Mucosa of descending colon (tissue), 3 donors: ENCODE results near the gene HMX1. TPM values are rescaled to one million over a fixed set of nuclear protein-coding genes. Genes with fewer than 3 reads are reported as not detected.
A peak's percentile ranks its signal among the peaks of the same experiment; 100 is the strongest.

Experiments used
- ATAC-seq: fragments of 200-7000 bp; cut with Tn5 transposase; one replicate; pipeline ENCODE4 v1.9.1; 2020; ENCODE audit warnings: mild to moderate bottlenecking, moderate library complexity
- DNase-seq, 3 donors: peaks; one replicate each; pipeline ENCODE4 v3.0.0-alpha.2; 2020
- H3K36me3 ChIP-seq: fragments of 200-600 bp; one replicate; pipeline ENCODE4 v1.8.0; 2021; ENCODE audit warnings: low read depth, mild to moderate bottlenecking
- H3K4me1 ChIP-seq: fragments of 200-600 bp; one replicate; pipeline ENCODE4 v1.8.0; 2021; ENCODE audit warnings: low read depth, mild to moderate bottlenecking
- H3K4me3 ChIP-seq: fragments of 200-600 bp; one replicate; pipeline ENCODE4 v1.8.0; 2021; ENCODE audit warnings: mild to moderate bottlenecking
- H3K9me3 ChIP-seq: fragments of 200-600 bp; one replicate; pipeline ENCODE4 v1.8.0; 2021; ENCODE audit warnings: mild to moderate bottlenecking
- intact Hi-C, 2 donors: fragments of 100-400 bp; cut with DNase I in 1 of 2; cut with micrococcal nuclease in 1 of 2; formaldehyde crosslinking; loops; one replicate each; pipeline versions ENCODE4 v1.11.0 to v1.11.1; 2022; cut with DNase I, micrococcal nuclease
- total RNA-seq, 3 donors: library from RNA; stranded (reverse); fragmentation: NEBNext Ultra II Directional in 2 of 3; extraction: Animal tissue kit (Norgen Biotek cat#: 25700) in 2 of 3; gene quantifications; one replicate each; pipeline versions ENCODE4 v1.2.1 to v1.2.4, GENCODE V29; 2021 to 2023
- TF ChIP-seq, protein P1 (sequence below): fragments of 200-600 bp; IDR thresholded peaks from one replicate; pipeline ENCODE4 v1.8.0; 2022; ENCODE audit warnings: antibody characterized with exemption, mild to moderate bottlenecking
- donor health status: DM: no; HTN: no; CAD: no; lungs with moderate emphysema.
- donor health status: DM: no; HTN: no; CAD: no.
- donor health status: DM: no; HTN: yes; CAD: no.

Gene HMX1
- total RNA-seq, 3 donors from 2014 or later, result 0.19 TPM; not detected in 2

DNA sequence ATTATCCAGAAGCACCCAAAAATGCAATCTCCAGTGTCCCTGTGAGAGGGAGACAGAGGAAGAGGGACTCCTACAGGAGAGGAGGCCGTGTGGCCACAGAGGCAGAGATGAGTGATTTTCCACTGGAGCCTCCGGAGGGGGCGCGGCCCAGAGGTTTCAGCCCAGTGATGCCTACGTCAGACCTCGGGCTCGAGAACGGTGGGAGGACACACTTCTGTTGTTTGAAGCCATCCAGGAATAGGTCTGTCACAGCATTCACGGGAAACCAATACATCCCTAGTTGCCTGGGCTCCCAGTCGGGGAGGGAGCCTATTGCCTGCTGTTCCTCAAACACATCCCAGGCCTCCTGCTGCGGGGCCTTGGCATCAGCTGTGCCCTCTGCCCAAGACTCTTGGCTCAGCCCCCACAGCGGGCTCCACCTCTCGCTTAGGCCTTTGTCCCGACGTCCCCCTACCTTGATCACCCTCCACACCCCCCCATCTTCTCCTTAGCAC, 39.2 kb upstream of the HMX1 start:
- DNase-seq (no peak), ATAC-seq (no peak)
- TF ChIP-seq, protein P1, sequence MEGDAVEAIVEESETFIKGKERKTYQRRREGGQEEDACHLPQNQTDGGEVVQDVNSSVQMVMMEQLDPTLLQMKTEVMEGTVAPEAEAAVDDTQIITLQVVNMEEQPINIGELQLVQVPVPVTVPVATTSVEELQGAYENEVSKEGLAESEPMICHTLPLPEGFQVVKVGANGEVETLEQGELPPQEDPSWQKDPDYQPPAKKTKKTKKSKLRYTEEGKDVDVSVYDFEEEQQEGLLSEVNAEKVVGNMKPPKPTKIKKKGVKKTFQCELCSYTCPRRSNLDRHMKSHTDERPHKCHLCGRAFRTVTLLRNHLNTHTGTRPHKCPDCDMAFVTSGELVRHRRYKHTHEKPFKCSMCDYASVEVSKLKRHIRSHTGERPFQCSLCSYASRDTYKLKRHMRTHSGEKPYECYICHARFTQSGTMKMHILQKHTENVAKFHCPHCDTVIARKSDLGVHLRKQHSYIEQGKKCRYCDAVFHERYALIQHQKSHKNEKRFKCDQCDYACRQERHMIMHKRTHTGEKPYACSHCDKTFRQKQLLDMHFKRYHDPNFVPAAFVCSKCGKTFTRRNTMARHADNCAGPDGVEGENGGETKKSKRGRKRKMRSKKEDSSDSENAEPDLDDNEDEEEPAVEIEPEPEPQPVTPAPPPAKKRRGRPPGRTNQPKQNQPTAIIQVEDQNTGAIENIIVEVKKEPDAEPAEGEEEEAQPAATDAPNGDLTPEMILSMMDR, result no peak
- Histone ChIP-seq H3K36me3 (no peaks in the 10 kb centered on the region), H3K4me1 (no peaks in the 10 kb centered on the region), H3K9me3 (no peaks in the 10 kb centered on the region), H3K4me3 (no peak overlapping the region)
- intact Hi-C loops, result no loop called here

DNA sequence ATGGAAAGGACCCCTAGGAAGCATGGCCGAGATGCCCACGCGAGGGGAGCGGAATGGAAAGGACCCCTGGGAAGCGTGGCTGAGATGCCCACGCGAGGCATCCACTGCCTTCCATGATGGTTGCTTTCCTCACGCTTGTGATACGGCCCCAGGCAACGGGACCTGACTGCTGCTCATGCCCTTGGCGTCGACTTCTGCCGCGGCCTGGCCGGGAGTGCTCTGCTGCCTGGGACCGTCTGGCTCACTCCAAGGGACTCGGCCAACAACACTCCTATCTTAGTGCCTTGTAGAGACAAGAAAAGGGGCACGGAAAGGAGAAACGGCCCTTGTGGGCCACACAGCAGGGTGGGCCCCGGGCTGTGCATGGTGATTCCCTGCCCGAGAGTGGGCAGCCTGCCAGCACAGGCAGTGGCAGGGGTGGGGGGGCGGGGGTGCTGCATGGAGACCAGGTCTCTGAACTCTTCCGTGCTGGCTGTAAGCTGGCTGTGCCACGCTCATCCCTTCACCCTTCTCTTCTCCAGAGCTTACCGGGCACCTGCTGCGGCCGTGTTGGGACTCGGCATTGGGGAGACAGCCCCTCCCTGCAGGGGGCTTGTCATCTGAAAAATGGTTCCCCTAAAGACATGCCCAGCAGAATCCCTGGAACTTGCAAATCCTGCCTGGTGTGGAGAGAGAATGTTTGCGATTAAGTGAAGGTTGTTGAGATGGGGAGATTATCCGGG, 38.6 kb upstream of the HMX1 start:
- intact Hi-C loops, result no loop called here
- DNase-seq, result no peak
- Histone ChIP-seq H3K36me3 (no peaks in the 10 kb centered on the region), H3K9me3 (no peaks in the 10 kb centered on the region), H3K4me1 (no peaks in the 10 kb centered on the region), H3K4me3 (no peak overlapping the region)
- TF ChIP-seq, protein P1, result no peak
- ATAC-seq, result no peak

DNA sequence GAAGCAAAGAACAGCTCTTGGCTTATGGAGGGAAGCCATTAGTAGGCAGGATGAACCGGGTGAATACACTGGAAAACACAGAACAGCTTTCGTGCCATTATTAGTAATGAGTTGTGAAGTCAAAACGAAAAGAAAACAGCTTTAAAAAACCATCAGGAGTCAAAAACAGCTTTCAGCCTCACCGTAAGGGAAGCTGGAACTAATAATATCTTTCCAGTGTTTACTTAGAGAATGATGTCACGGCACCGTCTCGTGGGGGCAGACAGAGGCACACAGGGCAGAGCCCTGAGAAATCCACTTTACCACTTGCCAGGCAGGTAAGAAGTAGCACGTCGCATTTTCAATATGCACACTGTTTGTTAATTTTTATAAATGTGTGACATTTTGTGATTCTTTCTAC, 37.9 kb upstream of the HMX1 start:
- TF ChIP-seq, protein P1, result no peak
- DNase-seq (no peak), ATAC-seq (no peak)
- H3K9me3 ChIP-seq, result no peaks in the 10 kb centered on the region
- intact Hi-C loops, result no loop called here
- H3K4me3 ChIP-seq, result no peak overlapping the region
- H3K36me3 ChIP-seq, result no peaks in the 10 kb centered on the region
- no peaks in the 10 kb centered on the region for H3K4me1 ChIP-seq

DNA sequence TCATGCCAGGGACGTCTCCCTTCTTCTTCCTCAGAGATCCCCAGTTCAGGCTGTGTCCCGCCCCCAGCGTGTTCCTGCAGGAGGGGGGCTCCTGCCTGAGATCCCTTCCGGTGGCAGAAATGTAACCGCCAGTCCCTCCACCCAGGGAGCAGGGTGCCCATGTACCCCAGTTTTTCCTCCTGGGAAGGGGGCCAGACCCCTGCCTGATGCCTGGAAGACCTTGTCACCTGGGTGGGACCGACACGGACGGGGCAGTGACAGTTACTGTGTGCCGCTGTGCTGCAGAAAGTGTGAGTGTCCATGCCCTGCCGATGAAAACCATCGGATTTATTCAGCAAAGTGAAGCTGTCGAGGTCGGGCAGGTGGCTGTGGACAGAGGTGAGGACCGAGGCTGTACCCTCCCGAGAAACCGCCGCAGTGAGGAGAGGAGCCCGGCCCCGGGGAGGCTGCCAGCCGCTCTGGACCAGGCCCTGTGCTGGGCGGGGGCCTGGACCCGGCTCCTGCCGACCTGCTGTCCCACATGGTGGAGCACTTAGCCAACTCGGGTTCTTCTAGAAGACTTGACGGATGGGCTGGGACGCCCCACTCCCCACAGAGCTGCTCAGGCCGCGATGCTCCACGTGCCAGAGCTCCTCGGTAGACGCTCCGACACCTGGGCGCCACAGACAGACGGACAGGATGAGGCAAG, 36.7 kb upstream of the HMX1 start:
- peak in 1 of 3 donors; percentile 17 for DNase-seq
- ATAC-seq, result no peak
- TF ChIP-seq, protein P1, result no peak
- no peaks in the 10 kb centered on the region for H3K4me1 ChIP-seq
- no peaks in the 10 kb centered on the region for H3K9me3 ChIP-seq
- H3K4me3 ChIP-seq, result no peak overlapping the region
- intact Hi-C loops, result no loop called here
- no peaks in the 10 kb centered on the region for H3K36me3 ChIP-seq

DNA sequence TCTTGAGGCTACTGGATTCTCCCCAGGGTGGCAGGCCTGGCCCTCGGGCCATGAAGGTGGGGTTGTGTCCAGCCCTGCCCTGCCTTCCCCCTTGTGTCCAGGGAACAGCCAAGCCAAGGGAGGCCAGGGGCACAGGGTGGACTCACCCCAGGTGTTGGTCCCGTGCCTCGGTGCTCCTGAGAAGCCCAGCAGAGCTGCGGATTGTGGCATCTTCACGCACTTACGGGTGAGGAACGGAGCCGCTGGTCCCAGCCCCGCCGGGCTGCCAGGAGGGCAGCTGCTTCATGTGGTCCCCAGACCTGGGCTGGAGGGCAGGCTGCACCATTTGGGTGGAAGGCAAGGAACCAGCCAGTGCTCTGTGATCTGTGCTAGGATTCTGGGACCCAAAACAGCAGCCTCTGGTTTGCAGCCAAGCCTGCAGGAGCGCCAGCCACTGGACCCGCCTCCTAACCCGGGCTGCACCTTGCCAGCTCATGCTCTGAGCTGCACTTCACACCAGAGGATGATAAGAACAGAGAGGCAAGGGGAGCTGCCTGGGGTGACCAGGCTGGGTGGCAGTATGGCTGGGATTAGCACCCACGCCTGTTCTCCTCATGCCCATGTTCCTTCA, 36.1 kb upstream of the HMX1 start:
- H3K4me3 ChIP-seq, result no peak overlapping the region
- intact Hi-C loops, result no loop called here
- H3K4me1 ChIP-seq, result no peaks in the 10 kb centered on the region
- no peaks in the 10 kb centered on the region for H3K9me3 ChIP-seq
- DNase-seq (peak in 1 of 3 donors; percentile 32), ATAC-seq (no peak)
- no peaks in the 10 kb centered on the region for H3K36me3 ChIP-seq
- TF ChIP-seq, protein P1, result no peak
